Mucosa of descending colon (tissue), 3 donors: ENCODE data around the gene EHBP1. TPM values are rescaled to one million over a fixed set of nuclear protein-coding genes. Genes with fewer than 3 reads are reported as not detected.

Experiments used
- ATAC-seq: fragments of 200-7000 bp; cut with Tn5 transposase; one replicate; pipeline ENCODE4 v1.9.1; 2020; ENCODE audit warnings: mild to moderate bottlenecking, moderate library complexity
- DNase-seq, 3 donors: peaks; one replicate each; pipeline ENCODE4 v3.0.0-alpha.2; 2020
- H3K36me3 ChIP-seq: fragments of 200-600 bp; one replicate; pipeline ENCODE4 v1.8.0; 2021; ENCODE audit warnings: low read depth, mild to moderate bottlenecking
- H3K4me1 ChIP-seq: fragments of 200-600 bp; one replicate; pipeline ENCODE4 v1.8.0; 2021; ENCODE audit warnings: low read depth, mild to moderate bottlenecking
- H3K4me3 ChIP-seq: fragments of 200-600 bp; one replicate; pipeline ENCODE4 v1.8.0; 2021; ENCODE audit warnings: mild to moderate bottlenecking
- H3K9me3 ChIP-seq: fragments of 200-600 bp; one replicate; pipeline ENCODE4 v1.8.0; 2021; ENCODE audit warnings: mild to moderate bottlenecking
- intact Hi-C, 2 donors: fragments of 100-400 bp; cut with DNase I in 1 of 2; cut with micrococcal nuclease in 1 of 2; formaldehyde crosslinking; loops; one replicate each; pipeline versions ENCODE4 v1.11.0 to v1.11.1; 2022; cut with DNase I, micrococcal nuclease
- total RNA-seq, 3 donors: library from RNA; stranded (reverse); fragmentation: NEBNext Ultra II Directional in 2 of 3; extraction: Animal tissue kit (Norgen Biotek cat#: 25700) in 2 of 3; gene quantifications; one replicate each; pipeline versions ENCODE4 v1.2.1 to v1.2.4, GENCODE V29; 2021 to 2023
- TF ChIP-seq, protein P1 (sequence below): fragments of 200-600 bp; IDR thresholded peaks from one replicate; pipeline ENCODE4 v1.8.0; 2022; ENCODE audit warnings: antibody characterized with exemption, mild to moderate bottlenecking
- donor health status: DM: no; HTN: no; CAD: no; lungs with moderate emphysema.
- donor health status: DM: no; HTN: no; CAD: no.
- donor health status: DM: no; HTN: yes; CAD: no.

Gene EHBP1
- total RNA-seq, 3 donors from 2014 or later, result 26.9 to 136 (median 28.2) TPM

- Histone ChIP-seq H3K4me3 (no peak overlapping the region), H3K9me3 (no peaks in the 10 kb centered on the region), H3K36me3 (no peaks in the 10 kb centered on the region), H3K4me1 (no peaks in the 10 kb centered on the region)
- DNase-seq (no peak), ATAC-seq (no peak)
- intact Hi-C loops, result no loop called here
- TF ChIP-seq, protein P1, sequence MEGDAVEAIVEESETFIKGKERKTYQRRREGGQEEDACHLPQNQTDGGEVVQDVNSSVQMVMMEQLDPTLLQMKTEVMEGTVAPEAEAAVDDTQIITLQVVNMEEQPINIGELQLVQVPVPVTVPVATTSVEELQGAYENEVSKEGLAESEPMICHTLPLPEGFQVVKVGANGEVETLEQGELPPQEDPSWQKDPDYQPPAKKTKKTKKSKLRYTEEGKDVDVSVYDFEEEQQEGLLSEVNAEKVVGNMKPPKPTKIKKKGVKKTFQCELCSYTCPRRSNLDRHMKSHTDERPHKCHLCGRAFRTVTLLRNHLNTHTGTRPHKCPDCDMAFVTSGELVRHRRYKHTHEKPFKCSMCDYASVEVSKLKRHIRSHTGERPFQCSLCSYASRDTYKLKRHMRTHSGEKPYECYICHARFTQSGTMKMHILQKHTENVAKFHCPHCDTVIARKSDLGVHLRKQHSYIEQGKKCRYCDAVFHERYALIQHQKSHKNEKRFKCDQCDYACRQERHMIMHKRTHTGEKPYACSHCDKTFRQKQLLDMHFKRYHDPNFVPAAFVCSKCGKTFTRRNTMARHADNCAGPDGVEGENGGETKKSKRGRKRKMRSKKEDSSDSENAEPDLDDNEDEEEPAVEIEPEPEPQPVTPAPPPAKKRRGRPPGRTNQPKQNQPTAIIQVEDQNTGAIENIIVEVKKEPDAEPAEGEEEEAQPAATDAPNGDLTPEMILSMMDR, result no peak
Observed at GRCh38 chr2:62939735-62940491, 234.4 kb downstream of the EHBP1 start.

- TF ChIP-seq, protein P1, result no peak
- H3K4me1 ChIP-seq, result no peaks in the 10 kb centered on the region
- no peaks in the 10 kb centered on the region for H3K36me3 ChIP-seq
- intact Hi-C loops, result no loop called here
- H3K9me3 ChIP-seq, result no peaks in the 10 kb centered on the region
- ATAC-seq (no peak), DNase-seq (no peak)
- H3K4me3 ChIP-seq, result no peak overlapping the region
Observed at GRCh38 chr2:62940697-62941096, 235.2 kb downstream of the EHBP1 start.

- TF ChIP-seq, protein P1, result no peak
- H3K4me1 ChIP-seq, result no peaks in the 10 kb centered on the region
Observed at GRCh38 chr2:62941413-62941812, 235.9 kb downstream of the EHBP1 start.

GRCh38 chr2:62944362-62944761 is 238.8 kb downstream of the EHBP1 start:
- Histone ChIP-seq H3K4me1 (no peaks in the 10 kb centered on the region), H3K9me3 (no peaks in the 10 kb centered on the region), H3K36me3 (no peaks in the 10 kb centered on the region), H3K4me3 (no peak overlapping the region)
- intact Hi-C loops, result no loop called here
- ATAC-seq (no peak), DNase-seq (no peak)
- TF ChIP-seq, protein P1, result no peak

More at GRCh38 chr2:62941413-62941812, 235.9 kb downstream of the EHBP1 start:
- intact Hi-C loops, result no loop called here
- no peaks in the 10 kb centered on the region for H3K9me3 ChIP-seq
- DNase-seq (no peak), ATAC-seq (no peak)
- no peak overlapping the region for H3K4me3 ChIP-seq
- H3K36me3 ChIP-seq, result no peaks in the 10 kb centered on the region

GRCh38 chr2:62947403-62947802 is 241.9 kb downstream of the EHBP1 start:
- ATAC-seq, result no peak
- intact Hi-C loops, result no loop called here

More at GRCh38 chr2:62947403-62947802, 241.9 kb downstream of the EHBP1 start:
- no peak for DNase-seq
- Histone ChIP-seq H3K9me3 (no peaks in the 10 kb centered on the region), H3K36me3 (no peaks in the 10 kb centered on the region), H3K4me1 (no peaks in the 10 kb centered on the region), H3K4me3 (no peak overlapping the region)
- TF ChIP-seq, protein P1, result no peak
